Heart right ventricle (tissue), 16 donors: ENCODE results near the gene ERN1. TPM values are rescaled to one million over a fixed set of nuclear protein-coding genes. Genes with fewer than 3 reads are reported as not detected.
"Not testable (repeated sequence)": the region's sequence is repeated elsewhere in the genome, so short reads cannot be mapped to it uniquely, and the experiment has no call there.

Source experiments
- ATAC-seq, 8 donors: fragments of 200-7000 bp; cut with Tn5 transposase; one replicate each; pipeline ENCODE4 v1.9.1; 2020; ENCODE audit warnings: mild to moderate bottlenecking in 8 of 8, moderate library complexity in 8 of 8, moderate number of reproducible peaks in 1 of 8
- DNase-seq, 2 donors: peaks; one replicate each; pipeline ENCODE4 v3.0.0-alpha.2; 2020
- H3K27ac ChIP-seq, 10 donors: fragments of 200-600 bp; sonication (generic) in 2 of 10; one replicate each; pipeline versions ENCODE4 v1.5.0 to v1.8.0; 2020 to 2022; ENCODE audit warnings: mild to moderate bottlenecking in 3 of 10
- H3K27me3 ChIP-seq, 7 donors: fragments of 200-600 bp; one replicate each; pipeline ENCODE4 v1.8.0; 2021 to 2022; ENCODE audit warnings: mild to moderate bottlenecking in 2 of 7
- H3K36me3 ChIP-seq, 9 donors: fragments of 200-600 bp; sonication (generic) in 1 of 9; one replicate each; pipeline versions ENCODE4 v1.5.0 to v1.8.0; 2020 to 2022; ENCODE audit warnings: mild to moderate bottlenecking in 2 of 9
- H3K4me1 ChIP-seq, 9 donors: fragments of 200-600 bp; sonication (generic) in 1 of 9; one replicate each; pipeline versions ENCODE4 v1.5.0 to v1.8.0; 2020 to 2022; ENCODE audit warnings: mild to moderate bottlenecking in 4 of 9
- H3K4me3 ChIP-seq, 10 donors: fragments of 200-600 bp; sonication (generic) in 2 of 10; one replicate each; pipeline versions ENCODE4 v1.5.0 to v1.8.0; 2020 to 2022; ENCODE audit warnings: mild to moderate bottlenecking in 7 of 10, moderate library complexity in 2 of 10
- H3K9me3 ChIP-seq, 11 donors: fragments of 200-600 bp in 10 of 11; sonication (generic) in 2 of 11; one replicate each; pipeline versions ENCODE4 v1.5.0 to v1.8.0; 2013 to 2022; ENCODE audit warnings: mild to moderate bottlenecking in 2 of 11, control low read depth in 1 of 11, moderate library complexity in 1 of 11
- CTCF ChIP-seq, 9 donors: fragments of 200-600 bp; sonication (generic) in 2 of 9; IDR thresholded peaks; one replicate each; pipeline versions ENCODE4 v1.5.0 to v1.8.0; 2021 to 2022; ENCODE audit warnings: antibody characterized with exemption in 9 of 9, mild to moderate bottlenecking in 5 of 9, moderate library complexity in 1 of 9
- WGBS, 2 donors: extraction: QIAGEN DNeasy Blood & Tissue Kit; methylation state at CpG; one replicate each; pipeline ENCODE4 v1.1.7; 2013; ENCODE audit warnings: inconsistent platforms in 1 of 2; 5-methylcytosine and 5-hydroxymethylcytosine counted together
- intact Hi-C, 10 donors: fragments of 100-400 bp; cut with DNase I; formaldehyde crosslinking; loops; one replicate each; pipeline versions ENCODE4 v1.11.1 to v1.14.2; 2022
- polyA plus RNA-seq, 2 donors: library from polyadenylated mRNA; stranded (reverse); fragments of 200-250 nt; gene quantifications; one replicate each; pipeline ENCODE4 v1.2.3, GENCODE V29; 2013
- total RNA-seq, 10 donors: library from RNA; stranded (reverse); fragmentation: NEBNext Ultra II Directional in 3 of 10; extraction: Animal tissue kit (Norgen Biotek cat#: 25700) in 3 of 10; gene quantifications; one replicate each; pipeline versions ENCODE4 v1.2.1 to v1.2.4, GENCODE V29; 2021 to 2023
- donor health status: Arrhythmogenic right ventricular cardiomyopathy.
- donor health status: ischemic (EF 13 %, LVEDD 7.1; RV severe dilation, severe dysfunction).
- donor health status: healthy with polysubstance abuse.
- donor health status: DM: no; HTN: yes; CAD: no.
- donor health status: DM: no; HTN: no; CAD: no.
- donor health status: ischemic (EF 25% LVEDD 6.9; RV normal size, moderate dysfunction).
- donor health status: ischemic (EF 25% LVEDD 5.7; RV mildly dilated, moderate dysfunction).
- donor health status: healthy.
- donor health status: DM: yes; HTN: yes; CAD: no.
- donor health status: Ischemic cardiomyopathy.
- donor health status: ischemic (EF 35%, LVEDD 5.7; RV mildly dilated, moderate dysfunction).
- donor health status: nonischemic (EF 11% LVEDD 7.7; RV severe dilation, severe dysfunction).
- donor health status: DM: yes; HTN: yes; CAD: no.
- donor health status: PGD.
- donor health status: ischemic (EF 29% LVEDD 5.4; RV normal size, mild dysfunction).
- donor health status: nonischemic (EF 23%, LVEDD 6.1; RV moderate dilation, normal function).

Gene ERN1
- total and polyA plus RNA-seq, 12 donors: 2.2 to 16.6 (median 7.1) TPM

DNA sequence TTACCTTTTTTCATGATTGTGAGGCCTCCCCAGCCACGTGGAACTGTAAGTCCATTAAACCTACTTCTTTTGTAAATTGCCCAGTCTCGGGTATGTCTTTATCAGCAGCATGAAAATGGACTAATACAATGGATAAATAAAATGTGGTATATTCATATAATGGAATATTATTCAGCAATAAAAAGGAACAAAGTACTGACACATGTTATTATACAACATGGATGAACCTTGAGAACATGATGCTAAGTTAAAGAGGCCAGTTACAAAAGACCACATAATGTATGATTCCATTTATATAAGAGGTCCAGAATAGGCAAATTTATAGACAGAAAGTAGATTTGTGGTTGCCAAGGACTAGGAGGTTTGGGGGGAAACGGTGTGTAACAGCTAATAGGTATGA is 5.3 kb downstream of the ERN1 start:
- DNase-seq (no peak), ATAC-seq (no peak)
- Histone ChIP-seq H3K27me3 (no peaks in the 10 kb centered on the region), H3K4me3 (no peak overlapping the region), H3K27ac (no peak overlapping the region), H3K9me3 (no peaks in the 10 kb centered on the region), H3K4me1 (peaks cover 0 to 49% (median 25%) of the 10 kb centered on the region in 9 donors), H3K36me3 (peaks cover 0 to 8% (median 0%) of the 10 kb centered on the region in 9 donors)
- 97 to 99% methylated on average over 3 of the region's 3 CpGs for WGBS, 2 donors
- no peak for TF ChIP-seq CTCF (IDR thresholded peaks at IDR 0.05)
- intact Hi-C loops: loop anchor here in 2 of 10 donors (5.0 to 10.0 kb wide), 2 partner anchors 37 to 50 kb away; no protein-coding TSS in a partner anchor

DNA sequence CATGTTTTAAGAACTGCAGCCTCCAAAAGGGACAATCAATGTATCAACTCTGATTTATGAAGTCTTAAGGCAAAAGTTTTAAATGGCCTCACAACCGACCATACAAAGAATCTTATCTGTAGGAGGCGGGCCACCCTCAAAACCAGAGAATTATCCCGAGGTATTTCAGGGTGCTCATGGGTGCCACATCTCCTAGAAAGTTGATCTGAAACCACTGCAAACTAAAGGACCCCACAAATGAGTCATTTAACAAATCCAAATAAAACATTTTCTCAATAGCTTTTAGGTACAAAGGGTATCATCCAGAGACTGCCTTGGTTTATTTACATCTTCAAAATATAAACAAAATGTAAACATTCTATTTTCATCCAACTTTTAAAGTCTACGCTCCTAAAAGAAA is 6.8 kb downstream of the ERN1 start:
- DNase-seq (no peak), ATAC-seq (no peak)
- Histone ChIP-seq H3K4me3 (no peak overlapping the region), H3K27me3 (no peaks in the 10 kb centered on the region), H3K36me3 (peaks cover 0 to 8% (median 0%) of the 10 kb centered on the region in 9 donors), H3K27ac (no peak overlapping the region), H3K9me3 (no peaks in the 10 kb centered on the region), H3K4me1 (peaks cover 5 to 54% (median 23%) of the 10 kb centered on the region in 9 donors)
- intact Hi-C loops: loop anchor here in 2 of 10 donors (5.0 to 10.0 kb wide), 2 partner anchors 36 to 48 kb away; no protein-coding TSS in a partner anchor
- 88 to 91% methylated on average over 4 of the region's 4 CpGs for WGBS, 2 donors
- no peak for TF ChIP-seq CTCF (IDR thresholded peaks at IDR 0.05)

- not testable (repeated sequence) for DNase-seq, H3K9me3 ChIP-seq, H3K27me3 ChIP-seq, H3K4me3 ChIP-seq, H3K36me3 ChIP-seq
- peak overlapping the region in 2 of 10 donors; percentile 9 to 60 for H3K27ac ChIP-seq
- WGBS, 2 donors: 90 to 91% methylated on average over 13 of the region's 13 CpGs
- intact Hi-C loops: loop anchor here in 2 of 10 donors (5.0 to 10.0 kb wide), 2 partner anchors 34 to 46 kb away; no protein-coding TSS in a partner anchor
- peak in 3 of 8 donors; percentile 28 to 59 (median 28) for ATAC-seq
- peaks cover 5 to 52% (median 27%) of the 10 kb centered on the region in 9 donors for H3K4me1 ChIP-seq
Measured at GRCh38 chr17:64120972-64121786, 8.8 kb downstream of the ERN1 start.

DNA sequence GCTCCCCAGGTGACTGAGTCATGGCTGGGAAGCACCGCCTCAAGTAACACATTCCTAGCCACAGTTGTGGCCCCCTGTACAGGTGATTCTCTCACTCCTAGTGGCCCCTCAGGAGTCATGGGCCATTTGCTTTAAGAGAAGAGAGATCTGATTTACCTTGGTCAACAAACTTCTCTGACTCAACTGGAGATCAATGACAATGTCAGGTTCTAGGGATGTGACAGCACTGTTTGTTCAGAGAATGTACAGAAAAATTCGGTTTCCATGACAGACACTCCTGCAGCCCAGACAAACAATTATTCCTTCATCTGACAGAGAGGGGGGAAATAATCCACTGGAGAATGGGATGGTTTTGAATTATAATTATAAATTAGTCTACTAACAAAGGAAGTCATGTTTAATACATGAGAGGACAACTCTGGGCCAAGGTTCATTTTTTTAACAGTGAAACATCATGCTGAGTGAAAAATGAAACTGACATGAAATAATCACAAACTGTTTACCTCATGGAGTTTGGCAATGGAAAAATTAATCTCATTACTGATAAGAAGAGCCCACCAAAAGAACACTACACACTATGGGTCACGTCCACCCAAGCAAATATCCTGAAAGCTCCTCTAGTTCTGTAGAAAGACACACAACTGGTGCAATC is 9.7 kb downstream of the ERN1 start:
- Histone ChIP-seq H3K36me3 (peaks cover 0 to 8% (median 0%) of the 10 kb centered on the region in 9 donors), H3K4me3 (no peak overlapping the region), H3K27me3 (no peaks in the 10 kb centered on the region), H3K9me3 (no peaks in the 10 kb centered on the region), H3K4me1 (peaks cover 5 to 61% (median 27%) of the 10 kb centered on the region in 9 donors), H3K27ac (peak overlapping the region in 2 of 10 donors; percentile 9 to 60)
- 73 to 82% methylated on average over 3 of the region's 3 CpGs for WGBS, 2 donors
- no peak for TF ChIP-seq CTCF (IDR thresholded peaks at IDR 0.05)
- DNase-seq: no peak
- intact Hi-C loops: loop anchor here in 2 of 10 donors (5.0 to 10.0 kb wide), 2 partner anchors 33 to 45 kb away; no protein-coding TSS in a partner anchor
- no peak for ATAC-seq
